C4-2B (cell line): ENCODE measurements around the gene ARHGAP8.

Source experiments
- H3K27ac ChIP-seq: fragments of 450-650 bp; 2 replicates; pipeline ENCODE4 v1.5.1; 2017
- CTCF ChIP-seq: fragments of 450-650 bp; conservative IDR thresholded peaks from 2 replicates; pipeline ENCODE4 v1.5.1; 2017; ENCODE audit warnings: mild to moderate bottlenecking
- ZFX ChIP-seq: fragments of 450-650 bp; IDR thresholded peaks from 2 replicates; pipeline ENCODE4 v1.6.1; 2017

The ARHGAP8 gene

GRCh38 chr22:44838316-44839016, 86.1 kb downstream of the ARHGAP8 start:
- no peak overlapping the region for H3K27ac ChIP-seq
- no peak for TF ChIP-seq CTCF
- TF ChIP-seq ZFX: no peak

DNA sequence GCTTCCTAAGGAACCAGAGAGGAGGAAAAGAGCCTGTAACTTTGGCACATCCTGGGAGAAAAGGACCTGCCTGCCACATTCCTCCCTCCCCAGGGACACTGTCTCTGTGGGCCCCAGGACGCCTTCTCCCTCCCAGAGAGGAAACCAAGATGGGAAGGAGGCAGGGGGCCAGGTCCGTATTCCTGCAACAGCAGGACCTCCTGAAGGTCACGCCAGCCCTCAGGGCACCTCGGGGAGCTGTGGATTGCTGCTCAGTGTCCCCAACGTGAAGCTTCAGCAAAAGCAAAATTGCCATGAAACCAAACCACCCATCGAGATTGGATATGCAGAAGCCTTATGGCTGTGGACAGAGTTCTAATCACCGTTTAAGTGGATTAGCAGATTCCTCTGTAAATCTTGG, 86.7 kb downstream of the ARHGAP8 start:
- TF ChIP-seq ZFX (no peak), CTCF (no peak)
- no peak overlapping the region for H3K27ac ChIP-seq

DNA sequence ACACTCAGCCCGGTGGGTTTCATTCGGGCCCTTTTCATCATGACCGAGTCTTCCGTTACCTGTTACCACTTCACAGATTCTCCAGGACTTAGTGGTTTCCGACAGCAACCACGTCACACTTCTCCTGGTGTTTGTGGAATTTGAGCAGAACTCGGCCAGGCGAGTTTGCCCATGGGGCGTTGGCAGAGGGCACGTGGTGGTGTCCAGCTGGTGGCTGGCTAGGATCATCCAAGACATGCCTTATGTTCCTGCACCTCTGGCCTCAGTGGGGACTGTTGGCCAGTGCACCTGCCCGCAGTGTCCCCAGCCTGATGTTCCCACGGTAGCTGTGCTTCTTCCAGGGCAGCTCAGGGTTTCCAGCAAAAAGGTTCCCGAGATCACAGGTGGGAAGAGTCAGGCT, 87.3 kb downstream of the ARHGAP8 start:
- no peak overlapping the region for H3K27ac ChIP-seq
- TF ChIP-seq CTCF (no peak), ZFX (no peak)

DNA sequence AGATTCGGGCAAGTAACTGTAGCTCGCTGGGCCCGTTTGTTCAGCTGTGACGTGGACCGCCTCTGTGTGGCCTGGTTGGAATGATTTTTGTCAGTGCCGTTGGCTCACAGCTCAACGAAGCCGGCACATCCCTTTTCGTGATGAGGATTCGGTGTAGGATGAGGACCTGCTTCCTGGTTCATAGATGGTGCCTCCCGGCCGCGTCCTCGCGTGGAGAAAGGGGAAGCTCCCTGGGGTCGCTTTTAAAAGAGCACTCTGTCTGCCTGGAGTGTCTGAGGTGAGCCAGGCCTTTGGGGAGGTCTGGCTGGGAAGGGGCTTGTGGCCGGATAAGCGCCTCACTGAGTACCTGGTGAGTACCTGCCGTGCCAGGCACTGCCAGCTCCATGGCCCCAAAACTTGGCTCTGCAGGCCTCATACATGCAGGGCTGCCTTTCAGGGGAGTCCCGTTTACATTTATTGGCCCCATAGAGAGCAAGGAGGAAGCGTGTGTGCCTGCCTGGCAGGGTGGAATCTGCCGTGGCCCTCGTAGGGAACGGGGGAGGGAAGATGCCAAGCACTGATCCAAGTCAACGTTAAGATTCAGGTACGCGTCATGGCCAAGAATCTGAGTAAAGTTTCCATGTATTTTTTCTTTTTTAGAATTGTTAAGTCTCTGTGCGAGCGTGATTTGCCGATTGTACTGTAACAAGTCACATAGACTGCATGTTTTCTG, 88.4 kb downstream of the ARHGAP8 start:
- no peak for TF ChIP-seq ZFX
- TF ChIP-seq CTCF: no peak
- H3K27ac ChIP-seq: no peak overlapping the region

DNA sequence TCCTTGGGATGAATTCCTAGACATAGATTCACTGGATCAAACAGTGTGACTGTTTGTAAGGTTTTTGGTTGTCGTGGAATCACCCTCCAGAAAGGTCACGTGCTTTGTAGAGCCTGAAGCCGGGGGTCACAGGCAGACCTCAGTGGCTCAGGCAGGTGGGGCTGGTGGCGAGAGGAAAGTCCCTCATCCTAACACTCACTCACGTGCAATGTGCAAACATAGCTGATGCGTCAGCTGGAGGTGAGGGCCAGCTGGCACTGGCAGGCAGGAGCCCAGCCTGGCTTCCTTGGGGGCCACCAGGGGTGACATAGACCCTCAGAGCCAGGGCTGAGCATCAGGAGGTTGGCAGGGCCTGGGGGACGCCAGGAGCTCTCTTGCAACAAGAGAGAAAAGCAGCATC, 90.0 kb downstream of the ARHGAP8 start:
- no peak for TF ChIP-seq CTCF
- TF ChIP-seq ZFX: no peak
- no peak overlapping the region for H3K27ac ChIP-seq

GRCh38 chr22:44845191-44845590, 92.8 kb downstream of the ARHGAP8 start:
- TF ChIP-seq ZFX: no peak
- no peak overlapping the region for H3K27ac ChIP-seq

GRCh38 chr22:44845796-44846720, 93.7 kb downstream of the ARHGAP8 start:
- no peak overlapping the region for H3K27ac ChIP-seq
- TF ChIP-seq ZFX (no peak), CTCF (no peak)
